Measurements from ENCODE around the gene PDE4D.

DNA sequence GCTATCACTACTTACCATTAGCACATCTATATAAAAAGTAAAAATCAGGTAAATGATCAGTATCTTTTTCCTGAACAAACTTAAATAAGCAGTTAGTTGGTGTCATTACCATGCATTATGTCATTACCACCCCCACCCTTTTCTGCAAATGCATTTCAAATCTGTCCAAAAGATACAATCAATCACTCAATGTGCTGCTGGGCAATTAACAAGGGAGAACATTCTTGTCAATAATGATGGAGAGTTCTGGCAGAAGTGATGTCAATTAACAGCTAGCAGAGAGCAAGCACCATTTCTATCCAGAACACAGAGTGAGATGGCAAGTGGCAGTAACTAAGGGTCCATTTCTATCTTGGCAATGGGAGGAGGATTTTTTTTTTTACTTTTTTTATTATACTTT is 3.5 kb upstream of the PDE4D start:
- TF ChIP-seq CTBP1 (IDR thresholded peaks at IDR 0.05; ENCODE audit: borderline replicate concordance) (no peak), ELF4 (IDR thresholded peaks at IDR 0.05) (no peak), HDGF (IDR thresholded peaks at IDR 0.05; ENCODE audit: borderline replicate concordance) (no peak), SP1 (IDR thresholded peaks at IDR 0.05) (no peak)
- TF ChIP-seq, protein P1, sequence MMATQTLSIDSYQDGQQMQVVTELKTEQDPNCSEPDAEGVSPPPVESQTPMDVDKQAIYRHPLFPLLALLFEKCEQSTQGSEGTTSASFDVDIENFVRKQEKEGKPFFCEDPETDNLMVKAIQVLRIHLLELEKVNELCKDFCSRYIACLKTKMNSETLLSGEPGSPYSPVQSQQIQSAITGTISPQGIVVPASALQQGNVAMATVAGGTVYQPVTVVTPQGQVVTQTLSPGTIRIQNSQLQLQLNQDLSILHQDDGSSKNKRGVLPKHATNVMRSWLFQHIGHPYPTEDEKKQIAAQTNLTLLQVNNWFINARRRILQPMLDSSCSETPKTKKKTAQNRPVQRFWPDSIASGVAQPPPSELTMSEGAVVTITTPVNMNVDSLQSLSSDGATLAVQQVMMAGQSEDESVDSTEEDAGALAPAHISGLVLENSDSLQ (IDR thresholded peaks at IDR 0.05), result no peak

Measured in HEK293T (cell line).